ENCODE measurements around the gene SDCCAG8. TPM values are rescaled to one million over a fixed set of nuclear protein-coding genes. Genes with fewer than 3 reads are reported as not detected.
A peak's percentile ranks its signal among the peaks of the same experiment; 100 is the strongest.

SDCCAG8 gene
- total RNA-seq, 1 experiment from 2014 or later = 10.0 TPM

DNA sequence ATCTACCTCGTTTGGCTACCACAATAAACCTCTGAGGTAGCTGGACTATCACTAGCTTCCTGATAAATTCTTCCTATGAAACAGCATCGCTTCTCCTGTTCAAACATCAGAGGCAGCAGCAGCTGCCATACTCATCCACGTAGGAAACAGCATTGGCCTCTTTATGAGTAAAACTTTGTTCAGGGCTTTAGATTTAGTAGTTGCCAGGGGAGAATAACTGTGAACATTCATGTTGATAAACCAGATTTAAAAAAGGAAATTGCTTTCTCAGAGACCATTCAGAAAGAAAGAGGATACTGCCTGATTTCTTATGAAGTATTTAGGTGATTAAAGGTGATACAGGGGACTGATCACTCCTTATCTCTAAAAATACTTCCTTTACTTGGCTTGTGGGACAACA is 7.9 kb upstream of the SDCCAG8 start:
- Histone ChIP-seq H3K9ac (ENCODE audit: extremely low read depth, insufficient read length, low read length) (no peak overlapping the region), H2BK20ac (ENCODE audit: low read depth, low read length, poor library complexity, severe bottlenecking) (no peak overlapping the region), H3K9me3 (ENCODE audit: control insufficient read depth, low read depth, low read length) (no peaks in the 10 kb centered on the region), H3K23ac (ENCODE audit: insufficient read length, low read depth, low read length) (no peak overlapping the region), H3K4me1 (ENCODE audit: insufficient read depth, low read length) (peaks cover 2% of the 10 kb centered on the region; the same call in 1 of the 2 replicates), H3K18ac (ENCODE audit: insufficient read length, low read depth, low read length) (no peak overlapping the region), H2BK12ac (ENCODE audit: insufficient read length, low read depth, low read length) (no peak overlapping the region), H4K5ac (ENCODE audit: insufficient read length, low read depth, low read length) (no peak overlapping the region), H3K27me3 (ENCODE audit: insufficient read depth, low read length) (no peaks in the 10 kb centered on the region), H4K8ac (replicated peaks; ENCODE audit: insufficient read length, low read depth, low read length) (no peak overlapping the region), H3T11ph (ENCODE audit: low read length) (no peak overlapping the region), H3K79me2 (ENCODE audit: insufficient read depth, low read length) (peaks cover 39% of the 10 kb centered on the region), H2AFZ (ENCODE audit: low read length) (no peak overlapping the region), H2BK5ac (ENCODE audit: insufficient read length, low read length) (no peak overlapping the region), H3K27ac (ENCODE audit: insufficient read length, low read depth, low read length) (no peak overlapping the region), H3K79me1 (ENCODE audit: insufficient read depth, low read depth, low read length, poor library complexity, severe bottlenecking) (no peaks in the 10 kb centered on the region), H3K23me2 (ENCODE audit: insufficient read length, low read depth, low read length, poor library complexity, severe bottlenecking) (no peaks in the 10 kb centered on the region), H3K56ac (ENCODE audit: insufficient read length, low read depth, low read length) (no peak overlapping the region), H4K20me1 (ENCODE audit: control insufficient read depth, insufficient read depth, insufficient read length) (no peaks in the 10 kb centered on the region), H3K14ac (ENCODE audit: insufficient read depth, low read length) (no peak overlapping the region), H3K4ac (ENCODE audit: low read depth, low read length) (no peak overlapping the region), H2BK15ac (ENCODE audit: low read depth, low read length) (no peak overlapping the region), H2BK120ac (ENCODE audit: low read depth, low read length, poor library complexity, severe bottlenecking) (no peak overlapping the region), H4K91ac (ENCODE audit: insufficient read length, low read depth, low read length) (no peak overlapping the region), H3K4me2 (ENCODE audit: insufficient read depth, insufficient read length, low read length) (no peak overlapping the region), H2AK5ac (ENCODE audit: insufficient read length, low read length) (no peak overlapping the region)
- WGBS (ENCODE audit: extremely low coverage, insufficient read length, low lambda C conversion rate) = no CpG with 5 or more reads among the region's 3 CpGs
- H3K27ac Mint-ChIP-seq = peak overlapping the region in 1 of 3 experiments; percentile 3; a peak in 2 of 7 replicates
- H3K9me3 Mint-ChIP-seq = peaks cover 0 to 3% of the 10 kb centered on the region in 2 experiments; a peak in 1 of 5 replicates
- no peaks in the 10 kb centered on the region for H3K27me3 Mint-ChIP-seq (ENCODE audit: low read depth)
- TF ChIP-seq CTCF (conservative IDR thresholded peaks at IDR 0.05) = no peak
- H3K4me3 Mint-ChIP-seq = no peak overlapping the region
- H3K36me3 Mint-ChIP-seq (ENCODE audit: insufficient read depth in 1 of 3, low read depth in 3 of 3) = peaks cover 8 to 21% (median 16%) of the 10 kb centered on the region in 3 experiments; a peak in 6 of 7 replicates
- H3K4me1 Mint-ChIP-seq = peaks cover 31 to 36% of the 10 kb centered on the region in 2 experiments
- no peak for DNase-seq
